Neural progenitor cell (in vitro differentiated cells): Measurements from ENCODE around the gene GNG7.

Experiments used
- CTCF ChIP-seq: fragments of 200-600 bp; sonication (generic); IDR thresholded peaks from 2 replicates; pipeline ENCODE4 v1.5.1; 2017; ENCODE audit warnings: antibody characterized with exemption, mild to moderate bottlenecking
- EZH2 ChIP-seq: fragments of 200-600 bp; sonication (generic); IDR thresholded peaks from 2 replicates; pipeline ENCODE4 v1.6.1; 2017; ENCODE audit warnings: antibody characterized with exemption, mild to moderate bottlenecking, moderate library complexity

DNA sequence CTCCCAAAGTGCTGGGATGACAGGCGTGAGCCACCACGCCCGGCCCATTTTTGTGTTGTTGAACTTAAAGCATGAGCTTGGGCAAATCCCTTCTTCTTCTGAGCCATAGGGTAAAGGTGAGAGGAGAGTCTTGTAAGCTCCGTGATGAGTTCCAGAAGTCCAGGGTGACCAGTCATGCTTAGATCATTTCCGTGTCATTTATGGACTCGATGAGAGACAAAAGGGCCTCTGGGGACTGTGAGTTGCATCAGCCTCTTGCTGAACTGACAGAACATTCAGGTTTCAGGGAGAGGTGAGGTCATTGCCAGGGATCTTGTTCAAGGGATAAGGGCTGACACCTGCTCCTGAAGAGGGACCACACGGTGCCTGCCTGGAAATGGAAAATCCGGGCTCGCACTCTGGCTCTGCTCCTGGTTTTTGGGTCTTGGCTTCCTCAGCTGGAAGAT is 173.0 kb downstream of the GNG7 start:
- TF ChIP-seq CTCF, result no peak
- no peak for TF ChIP-seq EZH2
